ENCODE measurements around the gene NEK6.

NEK6 gene

DNA sequence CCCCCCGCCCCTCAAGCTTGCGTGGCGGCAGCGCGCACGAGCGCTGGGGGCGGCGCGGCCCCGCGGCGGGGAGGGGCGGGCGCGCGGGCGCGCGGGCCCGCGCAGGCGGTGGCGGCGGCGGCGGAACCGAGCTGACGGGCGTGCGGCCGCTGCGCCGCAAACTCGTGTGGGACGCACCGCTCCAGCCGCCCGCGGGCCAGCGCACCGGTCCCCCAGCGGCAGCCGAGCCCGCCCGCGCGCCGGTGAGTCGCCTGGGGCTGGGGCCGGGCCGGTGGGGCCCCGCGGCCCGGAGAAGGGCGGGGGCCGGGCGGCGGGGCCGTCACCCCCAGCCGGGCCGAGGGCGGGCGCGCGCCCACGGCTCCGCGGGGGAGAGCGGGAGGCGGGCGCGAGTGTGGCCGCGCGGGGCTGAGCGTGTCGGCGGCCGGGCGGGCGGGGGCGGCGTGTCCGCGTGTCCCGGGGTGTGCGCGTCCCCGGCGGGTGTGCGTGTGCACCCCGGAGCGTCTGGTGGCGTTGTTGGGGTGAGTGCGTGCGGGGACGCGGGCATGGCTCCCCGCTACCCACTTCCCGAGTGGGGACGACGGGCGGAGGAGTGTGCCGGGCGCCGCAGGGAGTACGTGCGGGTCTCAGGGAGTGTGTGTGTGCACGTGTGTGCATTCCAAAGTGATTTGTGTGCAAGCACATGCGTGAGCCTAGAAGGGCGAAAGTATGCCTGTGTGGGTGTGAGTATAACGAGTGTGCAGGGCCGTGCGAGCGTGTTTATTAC, at the start of gene NEK6:
NEK6 (plus strand) TSS at position 106 of the 763 bp plus-strand sequence. CDS start 44,016 bp downstream, outside the sequence.
- peak; percentile 59 for DNase-seq

DNA sequence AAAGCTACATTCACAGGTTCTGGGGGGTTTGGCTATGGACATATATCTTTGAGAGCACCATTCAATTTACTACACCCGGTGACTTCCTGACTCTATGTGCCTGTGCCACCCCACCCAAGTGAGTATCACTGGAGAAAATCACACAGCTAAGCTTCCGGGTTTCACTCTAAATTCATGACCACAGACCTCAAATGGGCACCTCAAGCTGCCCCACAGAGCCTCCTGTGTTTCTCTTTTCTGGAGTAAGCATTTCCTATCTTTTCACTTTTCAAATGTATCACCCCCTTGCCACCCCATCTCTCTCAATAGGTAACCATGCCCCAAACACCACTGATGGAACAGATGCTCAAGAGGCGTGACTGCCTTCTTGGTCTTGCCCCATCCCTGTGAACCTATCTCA, 49.2 kb upstream of the NEK6 start:
- peak; percentile 31 for DNase-seq

DNA sequence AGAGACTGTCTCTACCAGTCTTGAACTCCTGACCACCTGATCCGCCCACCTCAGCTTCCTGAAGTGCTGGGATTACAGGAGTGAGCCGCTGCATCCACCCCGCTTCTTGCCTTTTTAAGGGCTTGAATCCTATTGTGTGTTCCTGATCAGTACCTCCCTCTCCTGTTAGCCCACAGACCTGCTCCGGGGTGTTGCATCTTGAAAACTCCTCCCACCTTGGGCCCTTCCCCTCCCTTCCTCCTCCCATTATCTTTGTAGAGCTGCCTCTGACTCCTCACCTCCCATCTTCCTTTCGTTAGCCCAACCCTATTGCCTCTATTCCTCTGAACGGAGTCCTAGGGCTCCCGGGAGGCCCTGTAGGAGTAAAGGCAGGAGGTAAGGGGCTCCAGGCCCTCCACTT, 48.5 kb upstream of the NEK6 start:
- no peak for DNase-seq

DNA sequence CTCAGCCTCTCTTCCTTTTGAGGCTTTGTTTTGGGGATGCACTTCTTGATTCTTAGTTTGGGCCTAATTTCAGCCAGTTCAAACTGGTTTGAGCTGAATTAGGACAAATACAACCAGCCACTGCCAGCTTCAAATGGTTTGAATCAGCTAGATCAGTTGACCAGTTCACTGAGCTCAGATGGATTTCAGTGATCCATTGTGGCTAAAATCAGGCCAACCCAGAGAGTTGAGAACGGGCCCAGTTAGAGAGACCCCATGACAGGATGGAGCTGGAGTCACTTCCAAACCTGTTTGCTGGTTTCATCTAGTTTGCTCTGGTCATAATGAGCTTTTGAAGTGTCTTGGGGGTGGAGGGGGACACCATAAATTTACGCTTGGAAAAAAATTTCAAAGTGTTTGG, 48.0 kb upstream of the NEK6 start:
- DNase-seq: no peak

DNA sequence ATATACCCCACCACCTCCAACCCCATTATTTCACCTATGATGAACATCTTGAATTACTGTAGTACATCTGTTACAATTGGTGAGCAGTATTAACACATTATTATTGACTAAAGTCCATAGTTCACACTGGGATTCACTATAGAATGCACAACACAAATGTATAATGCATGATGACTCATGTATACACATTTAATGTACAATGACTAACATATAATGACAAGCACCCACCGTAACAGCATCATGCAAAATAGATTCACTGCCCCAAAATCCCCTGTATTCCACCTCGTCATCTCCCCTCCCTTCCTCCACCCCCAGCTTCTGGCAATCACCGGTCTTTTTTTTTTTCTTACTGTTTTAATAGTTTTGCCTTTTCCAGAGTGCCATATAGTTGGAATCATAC, 47.1 kb upstream of the NEK6 start:
- no peak for DNase-seq

DNA sequence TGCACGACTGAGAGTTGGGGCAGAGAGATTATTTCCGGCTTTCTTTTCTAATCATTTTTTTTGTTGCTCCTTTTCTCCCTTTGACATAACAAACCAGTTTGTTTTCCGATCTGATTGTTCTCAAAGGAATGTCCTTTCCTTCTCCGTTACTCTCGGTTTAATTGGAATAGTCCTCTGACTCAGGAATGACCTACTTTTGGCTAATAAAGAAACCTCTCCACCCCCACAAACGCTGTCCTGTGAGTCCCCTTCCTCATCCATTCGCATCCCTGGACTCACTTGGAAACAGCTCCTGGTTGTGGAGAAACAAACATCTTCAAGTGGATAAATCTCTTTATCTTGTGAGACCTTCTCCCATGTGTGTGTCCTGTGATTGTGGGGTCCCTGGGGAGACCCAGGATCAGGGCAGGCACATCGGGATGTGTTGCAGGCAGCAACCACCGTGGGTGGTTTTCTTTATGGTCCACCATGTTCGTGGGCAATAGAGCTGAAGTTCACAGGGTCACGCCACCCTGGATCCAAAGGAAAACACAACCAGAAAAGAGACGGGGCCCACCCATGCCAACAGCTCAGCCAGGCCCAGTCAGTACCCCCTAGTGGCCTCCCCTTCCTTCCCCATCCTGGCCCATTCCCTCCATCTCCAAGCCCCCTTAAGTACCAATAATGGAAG, 45.2 kb upstream of the NEK6 start:
- DNase-seq: no peak

DNA sequence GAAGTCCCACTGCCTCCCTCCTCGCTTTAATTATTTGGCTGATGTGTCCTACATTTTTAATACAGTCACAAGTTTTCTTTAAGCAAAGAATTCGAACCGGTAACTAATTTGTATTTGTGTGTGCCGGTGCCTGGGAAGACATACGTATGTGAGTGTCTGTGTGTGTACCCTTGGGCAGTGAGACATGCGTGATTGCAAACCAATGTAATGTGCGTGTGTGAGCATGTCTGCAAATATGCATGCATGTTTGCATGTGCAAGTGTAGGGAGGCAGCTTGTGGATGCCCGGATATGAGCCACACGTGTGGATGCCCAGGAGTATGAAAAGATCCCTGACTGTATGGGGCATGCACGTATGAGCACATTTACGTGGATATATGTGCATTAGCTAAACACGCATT, 44.4 kb upstream of the NEK6 start:
- no peak for DNase-seq

DNA sequence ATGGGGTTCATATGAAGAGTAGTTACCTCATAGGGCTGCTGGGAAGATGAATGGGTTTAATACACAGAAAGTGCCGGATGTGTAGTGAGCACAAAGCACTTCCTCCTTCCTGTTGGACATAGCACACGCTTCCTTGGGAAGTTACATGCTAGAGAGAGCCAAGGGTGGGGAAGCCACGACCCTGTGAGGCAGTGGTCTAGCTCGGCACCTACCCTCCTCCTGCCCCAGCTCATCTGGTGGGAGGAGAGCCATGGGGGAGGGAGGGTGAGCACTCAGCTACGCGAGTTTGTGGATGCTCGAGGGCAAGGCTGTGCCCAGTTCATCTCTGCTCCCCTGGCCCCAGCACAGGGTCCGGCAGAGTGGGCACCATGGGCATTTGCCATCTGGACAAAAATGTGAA, 43.6 kb upstream of the NEK6 start:
- no peak for DNase-seq

DNA sequence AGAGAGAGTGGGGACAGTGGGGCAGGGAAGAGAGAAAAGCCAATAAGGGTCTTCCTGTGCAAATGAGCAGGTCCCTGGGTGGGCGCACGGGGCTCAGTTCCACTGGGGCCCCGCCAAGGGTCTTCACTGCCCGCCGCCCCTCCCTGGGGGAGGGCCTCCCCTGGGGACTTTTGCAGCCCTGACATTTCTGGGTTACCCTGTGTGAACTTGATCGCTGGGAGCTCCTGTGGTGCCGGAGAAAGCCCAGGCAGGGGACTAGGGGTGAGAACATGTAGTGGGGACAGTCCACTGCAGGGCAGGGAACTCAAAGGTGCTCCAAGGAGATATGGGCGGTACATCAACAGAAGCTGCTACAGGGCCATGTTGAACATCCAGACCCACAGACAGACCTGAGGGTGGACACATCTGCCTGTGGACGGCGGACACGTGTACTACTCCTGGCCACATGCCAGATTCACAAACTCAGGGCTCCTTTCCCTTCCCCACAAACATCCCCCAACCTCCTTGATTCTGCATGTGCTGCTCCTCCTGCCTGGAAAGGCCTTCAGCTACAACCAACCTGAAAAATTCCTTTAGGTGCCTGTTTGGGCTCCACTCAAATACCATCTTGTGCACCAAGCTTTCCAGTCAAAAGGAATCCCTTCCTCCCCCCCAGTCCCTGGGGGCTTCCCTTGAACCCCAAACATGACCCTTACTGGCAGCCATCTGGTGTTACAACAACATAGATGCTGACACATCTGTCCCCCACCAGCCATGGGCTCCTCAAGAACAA, 43.0 kb upstream of the NEK6 start:
- DNase-seq: no peak

DNA sequence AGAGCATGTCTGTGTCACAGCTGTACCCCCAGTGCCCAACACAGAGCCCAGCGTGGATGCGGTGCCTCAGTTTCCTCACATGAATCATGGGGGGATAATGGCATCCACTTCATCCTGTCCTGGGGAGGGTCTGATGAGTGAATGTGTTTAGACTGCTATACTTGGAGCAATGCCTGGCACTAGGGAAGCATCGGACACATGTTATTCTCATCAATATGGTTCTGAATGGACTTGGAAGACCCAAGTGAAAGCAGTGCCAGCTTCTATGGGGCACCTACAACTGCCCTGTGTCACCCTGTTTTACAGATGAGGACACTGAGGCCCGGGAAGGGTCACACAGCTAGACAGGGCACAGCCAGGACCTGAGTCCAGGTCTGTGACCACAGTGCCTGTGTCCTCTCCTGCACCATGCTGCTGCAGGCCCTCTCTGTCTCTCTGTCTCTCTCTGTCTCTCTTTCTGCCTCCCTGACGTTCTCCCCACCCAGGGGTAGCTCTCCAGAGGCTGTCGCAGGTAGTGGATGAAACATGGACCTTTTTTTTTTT, 42.3 kb upstream of the NEK6 start:
- DNase-seq: no peak

DNA sequence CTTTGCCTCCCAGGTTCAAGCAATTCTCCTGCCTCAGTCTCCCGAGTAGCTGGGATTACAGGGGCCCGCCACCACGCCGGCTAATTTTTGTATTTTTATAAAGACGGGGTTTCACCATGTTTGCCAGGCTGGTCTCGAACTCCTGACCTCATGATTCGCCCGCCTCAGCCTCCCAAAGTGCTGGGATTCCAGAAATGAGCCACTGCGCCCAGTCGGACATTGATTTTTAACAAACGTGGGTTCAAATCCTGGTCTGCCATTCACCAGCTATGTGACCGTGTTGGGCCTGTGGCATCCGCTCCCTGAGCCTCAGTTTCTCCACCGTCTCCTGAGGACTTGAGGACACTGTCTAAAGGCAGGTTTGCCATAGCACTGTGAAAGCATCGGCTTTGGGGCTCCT, 41.8 kb upstream of the NEK6 start:
- no peak for DNase-seq

DNA sequence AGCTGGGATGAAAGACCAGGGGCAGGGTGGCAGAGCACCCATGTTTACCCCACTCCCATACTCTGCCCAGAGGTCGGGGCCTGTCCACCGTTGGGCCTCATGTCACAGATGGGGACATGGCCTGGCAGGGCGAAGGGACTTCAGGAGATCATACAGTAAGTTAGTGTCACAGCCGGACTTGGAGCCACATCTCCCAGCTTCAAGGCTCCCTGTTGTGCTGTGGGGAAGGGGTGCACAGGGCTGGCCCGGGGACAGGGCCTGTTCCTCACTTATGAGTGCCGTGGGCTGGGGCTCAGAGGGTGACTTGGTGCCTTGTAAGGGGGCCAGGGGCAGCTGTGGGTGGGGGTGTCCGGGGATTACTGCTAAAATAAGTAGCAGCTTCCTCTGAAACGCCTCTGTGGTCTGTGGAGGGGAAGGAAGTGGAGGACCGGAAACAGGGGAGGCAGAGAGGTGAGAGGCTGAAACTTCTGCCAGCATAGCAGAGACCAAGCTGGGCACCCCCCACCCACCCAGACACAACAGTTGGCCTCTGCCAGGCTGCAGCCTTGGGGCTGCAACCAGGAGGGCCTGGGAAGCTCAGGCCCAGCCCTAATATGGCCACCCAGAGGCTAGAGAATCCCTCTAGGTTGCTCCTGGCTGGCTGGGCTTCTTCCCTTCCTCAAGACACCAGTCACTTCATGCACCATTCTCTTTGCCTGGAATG, 41.1 kb upstream of the NEK6 start:
- DNase-seq: peak; percentile 68

DNA sequence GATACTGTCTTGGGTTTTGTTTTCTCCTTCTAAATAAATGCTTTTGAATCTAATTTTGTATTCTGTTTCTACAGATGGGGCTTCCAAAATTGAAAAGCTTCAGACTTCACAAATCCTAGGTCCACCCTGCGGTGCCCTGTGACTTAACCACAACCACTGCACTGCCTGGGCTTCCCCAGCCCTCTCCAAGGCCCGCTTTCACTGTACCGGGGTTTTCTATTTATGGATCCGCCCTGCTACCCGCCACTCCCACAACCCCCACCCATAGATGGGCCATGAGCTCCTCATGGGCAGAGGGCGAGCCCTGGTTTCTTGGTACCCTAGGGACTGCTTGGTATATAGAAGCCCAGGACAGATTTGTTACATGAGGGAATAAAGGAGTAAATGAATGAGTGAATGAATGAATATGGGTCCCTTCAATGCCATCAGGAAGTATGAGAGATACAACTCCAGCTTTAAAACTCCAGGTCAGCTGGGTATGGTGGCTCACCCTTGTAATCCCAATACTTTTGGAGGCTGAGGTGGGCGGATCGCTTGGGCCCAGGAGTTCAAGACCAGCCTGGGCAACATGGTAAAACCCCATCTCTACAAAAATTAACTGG, 39.8 kb upstream of the NEK6 start:
- DNase-seq: peak; percentile 26

DNA sequence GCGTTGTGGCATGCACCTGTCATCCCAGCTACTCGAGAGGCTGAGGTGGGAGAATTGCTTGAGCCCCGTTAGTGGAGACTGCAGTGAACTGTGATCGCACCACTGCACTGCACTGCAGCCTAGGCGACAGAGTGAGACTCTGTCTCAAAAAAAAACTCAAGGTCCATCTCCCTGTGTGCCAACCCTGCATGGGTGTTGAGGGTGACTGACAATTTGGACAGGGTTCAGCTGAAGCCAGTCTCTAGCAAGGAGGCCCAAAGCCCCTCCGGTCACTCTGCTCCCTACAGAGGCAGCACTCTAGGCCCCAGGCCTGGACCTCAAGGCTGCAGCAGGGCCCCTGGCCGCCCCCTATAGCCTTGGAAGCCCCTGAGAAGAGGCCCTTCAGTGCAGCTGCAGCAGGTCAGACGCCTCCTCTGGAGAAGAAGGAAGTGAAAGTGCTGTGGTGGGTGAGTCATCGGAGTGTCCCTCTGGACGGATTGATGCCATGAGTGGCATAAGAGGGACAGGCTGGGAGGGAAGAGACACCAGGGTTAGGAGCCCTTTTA, 39.2 kb upstream of the NEK6 start:
- peak; percentile 39 for DNase-seq

DNA sequence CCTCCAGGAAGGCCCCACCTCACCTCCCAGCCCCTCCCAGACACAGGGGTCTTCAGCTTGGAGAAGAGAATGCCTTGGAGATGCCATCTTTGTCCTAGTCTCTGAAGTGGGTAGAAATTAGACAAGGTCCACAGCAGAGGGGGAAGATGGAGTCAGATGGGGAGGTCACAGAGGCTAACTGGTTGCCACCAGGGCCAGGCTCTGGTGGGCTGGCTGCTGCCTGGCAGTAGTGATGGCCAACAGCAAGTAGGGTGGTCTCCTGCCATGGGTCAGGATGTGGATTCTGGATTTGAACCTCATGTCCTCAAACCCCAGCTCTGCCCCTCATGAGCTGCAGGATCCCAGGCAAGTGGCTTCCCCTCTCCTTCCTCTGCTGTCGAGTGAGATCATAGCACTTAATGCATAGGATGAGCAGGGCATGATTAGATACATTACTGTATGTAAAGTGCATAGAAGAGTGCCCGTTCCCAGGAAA, 38.7 kb upstream of the NEK6 start:
- DNase-seq: no peak

DNA sequence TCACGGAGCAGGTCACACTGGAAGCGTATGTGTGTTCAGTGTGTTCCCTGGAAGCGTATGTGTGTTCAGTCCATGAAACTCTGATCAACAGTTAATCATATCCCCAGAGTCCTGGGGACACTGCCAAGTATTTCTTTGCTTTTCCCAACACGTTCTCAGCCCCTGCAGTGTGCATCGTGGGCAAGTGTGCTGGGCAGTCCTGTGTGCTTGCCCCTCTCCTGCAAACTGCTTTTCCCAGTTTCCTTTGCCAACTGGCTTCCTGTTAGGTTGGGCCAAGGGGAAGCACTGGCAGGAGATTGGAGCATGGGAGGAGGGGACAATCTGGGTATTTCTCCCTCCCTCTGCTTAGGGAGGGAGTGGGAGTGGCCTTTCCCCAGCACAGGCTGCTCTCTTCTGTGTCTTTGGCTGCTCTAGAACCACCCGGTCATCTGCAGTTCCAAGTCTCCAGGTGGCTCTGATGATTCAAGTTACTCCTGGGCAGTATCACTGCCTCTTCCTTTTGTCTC, 36.8 kb upstream of the NEK6 start:
- DNase-seq: no peak

DNA sequence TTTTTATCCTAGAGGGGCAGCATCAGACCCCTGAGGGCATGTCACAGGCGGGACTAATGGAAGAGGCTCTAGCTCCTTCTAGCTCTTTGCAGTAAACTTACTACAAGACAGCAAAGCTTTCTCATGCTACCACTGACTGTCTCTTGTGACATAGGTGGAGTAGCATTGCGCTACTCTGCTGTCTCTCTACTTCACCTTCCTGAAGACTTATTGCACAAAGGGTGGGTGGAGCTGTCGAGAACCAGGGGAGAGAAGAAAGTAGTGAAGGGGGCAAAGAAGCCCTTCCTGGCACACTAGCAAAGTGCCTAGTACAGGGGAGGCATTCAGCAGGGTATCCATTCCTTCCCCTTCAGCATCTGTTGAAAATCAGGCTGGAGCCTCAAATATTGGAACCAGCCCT, 36.1 kb upstream of the NEK6 start:
- no peak for DNase-seq

DNA sequence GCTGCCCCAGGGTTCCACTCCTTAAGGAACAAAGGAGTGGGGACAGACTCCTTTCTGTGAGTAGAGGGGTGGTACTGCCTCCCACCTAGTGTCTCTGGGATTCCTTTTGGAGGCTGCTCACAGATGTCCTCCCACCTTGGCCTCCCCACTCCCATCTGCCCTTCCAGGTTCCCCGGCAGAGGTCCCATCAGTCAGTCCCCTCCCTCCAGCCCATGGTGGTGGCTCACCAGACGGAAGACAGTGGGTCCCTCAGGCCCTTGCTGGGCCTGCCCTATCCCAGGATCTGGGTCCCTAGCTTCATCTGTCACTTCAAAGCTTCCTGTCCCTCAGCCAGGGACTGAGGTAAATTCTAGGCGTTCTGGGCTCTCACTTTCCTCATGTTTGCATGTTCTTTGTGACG, 35.6 kb upstream of the NEK6 start:
- DNase-seq: no peak

DNA sequence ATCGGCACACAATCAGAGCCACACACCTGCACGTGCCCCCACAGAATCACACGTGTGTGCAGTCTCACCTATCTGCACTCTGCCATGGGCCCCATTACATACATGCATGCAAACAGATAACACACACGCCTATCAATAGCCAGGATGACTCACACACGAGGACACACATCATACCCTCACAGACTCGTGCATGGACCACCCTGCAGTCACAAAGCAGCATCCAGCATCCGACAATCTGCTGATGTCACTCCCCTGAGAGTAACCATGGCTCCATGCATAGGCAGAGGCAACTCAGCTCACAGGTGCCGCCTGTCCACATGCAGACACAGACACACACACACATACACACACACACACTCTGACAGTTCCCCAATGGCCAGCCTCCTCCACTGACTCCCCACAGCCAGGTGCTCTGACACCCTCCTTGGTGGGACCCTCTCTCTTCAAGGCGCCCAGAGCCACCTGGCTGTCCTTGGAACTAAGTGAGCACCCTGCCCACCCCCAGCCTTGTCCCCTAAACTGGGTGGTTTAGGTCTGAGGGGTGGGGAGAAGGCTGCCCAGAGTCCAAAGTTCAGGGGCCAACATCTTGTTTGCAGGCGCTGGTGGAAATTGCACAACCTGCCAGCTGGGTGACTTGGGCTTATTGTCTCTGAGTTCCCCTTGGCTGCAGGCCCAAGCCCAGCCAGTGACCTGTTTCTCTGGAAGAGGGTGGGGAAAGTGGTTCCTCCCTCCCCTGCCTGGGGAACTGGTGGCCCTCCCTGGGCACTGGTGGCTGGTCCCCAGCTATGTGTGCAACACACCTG, 34.6 kb upstream of the NEK6 start:
- DNase-seq: no peak

DNA sequence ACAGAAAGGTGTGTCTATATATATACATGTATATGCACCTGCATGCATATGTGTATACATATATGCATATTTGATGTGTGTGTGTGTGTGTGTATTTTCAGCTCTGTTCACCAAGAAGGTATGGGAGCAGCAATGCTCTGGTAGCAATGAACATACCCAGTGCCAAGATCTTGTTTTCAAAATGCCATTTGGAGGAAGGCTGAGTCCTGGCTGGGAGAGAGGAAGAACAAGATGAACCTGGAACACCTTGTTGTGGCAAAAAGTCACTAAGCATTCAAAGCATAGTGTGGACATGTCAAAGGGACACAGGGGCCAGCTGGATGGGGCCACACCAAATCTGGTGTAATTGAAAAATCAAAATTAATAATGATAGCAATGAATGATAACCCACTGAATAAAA, 31.8 kb upstream of the NEK6 start:
- DNase-seq: no peak

DNA sequence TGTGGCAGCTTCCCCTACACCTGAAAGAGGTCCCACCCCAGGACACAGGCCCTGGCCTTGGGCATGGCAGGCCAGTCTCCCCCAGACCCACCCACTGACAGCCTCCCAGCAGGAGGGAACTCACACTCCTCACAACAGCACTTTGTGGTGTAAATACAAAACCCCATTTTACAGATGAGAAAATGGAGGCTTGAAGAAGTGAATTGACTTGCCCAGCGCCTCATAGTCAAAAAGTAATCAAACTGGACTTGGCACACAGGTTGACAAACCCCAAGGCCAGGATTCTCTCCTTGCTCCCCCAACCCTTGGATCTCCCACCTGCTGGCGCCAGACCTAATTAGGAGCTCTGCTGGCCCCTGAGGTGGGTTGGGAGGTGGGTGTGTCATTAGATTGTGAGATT, 29.2 kb upstream of the NEK6 start:
- no peak for DNase-seq

Measured in CD4-positive, alpha-beta T cell treated with Interleukin-17A for 1 hour (primary cell).